SK-N-SH (cell line): ENCODE data around the gene BTLA. TPM values are rescaled to one million over a fixed set of nuclear protein-coding genes. Genes with fewer than 3 reads are reported as not detected.

Source experiments
- CTCF ChIA-PET: fragments of 300-600, 350-600 bp; formaldehyde crosslinking; extraction: SDS; loops from one replicate; lab custom pipeline; 2021; lab: Yijun Ruan, JAX
- POLR2A ChIA-PET: fragments of 350-600 bp; sonication (Branson Sonifier 250); formaldehyde crosslinking; extraction: SDS; loops from one replicate; lab custom pipeline; 2020; ENCODE audit warnings: antibody characterized with exemption, inconsistent platforms; lab: Yijun Ruan, JAX
- DNase-seq: peaks from one replicate; pipeline ENCODE4 v3.0.0; 2012
- H2AFZ ChIP-seq: fragments of 200-600 bp; sonication (generic); 2 replicates; pipeline ENCODE4 v1.8.1; 2016; ENCODE audit warnings: antibody characterized with exemption, mild to moderate bottlenecking, low read depth
- H3F3A ChIP-seq: fragments of 200-600 bp; sonication (generic); replicated peaks from 2 replicates; pipeline ENCODE3; 2016; ENCODE audit warnings: antibody characterized with exemption, mild to moderate bottlenecking; ENCODE audit not compliant: insufficient read depth
- H3K27ac ChIP-seq, 2 experiments: fragments of 200-500 bp in 1 of 2; fragments of 200-600 bp in 1 of 2; sonication (Bioruptor generic) in 1 of 2; sonication (generic), shearing (Covaris generic) in 1 of 2; 2 replicates each; pipeline versions ENCODE4 v1.5.1 to v1.6.1; 2014 to 2016; ENCODE audit warnings: low read depth in 2 of 2, inconsistent platforms in 1 of 2, low read length in 1 of 2, mild to moderate bottlenecking in 1 of 2, mixed read lengths in 1 of 2
- H3K27me3 ChIP-seq: fragments of 200-600 bp; sonication (generic), shearing (Covaris generic); 2 replicates; pipeline ENCODE4 v1.6.1; 2016; ENCODE audit warnings: mixed run types; ENCODE audit not compliant: insufficient read depth
- H3K36me3 ChIP-seq, 2 experiments: fragments of 200-500 bp in 1 of 2; fragments of 200-600 bp in 1 of 2; sonication (Bioruptor generic) in 1 of 2; sonication (generic) in 1 of 2; replicated peaks in 1 of 2; 2 replicates each; pipeline versions ENCODE3 to v1.5.1; 2014 to 2016; ENCODE audit warnings: low read length in 1 of 2, mild to moderate bottlenecking in 1 of 2; ENCODE audit not compliant: insufficient read depth in 2 of 2, control insufficient read depth in 1 of 2
- H3K4me1 ChIP-seq, 2 experiments: fragments of 200-500 bp in 1 of 2; fragments of 200-600 bp in 1 of 2; sonication (Bioruptor generic) in 1 of 2; sonication (generic), shearing (Covaris generic) in 1 of 2; 2 replicates each; pipeline versions ENCODE4 v1.5.1 to v1.6.1; 2014 to 2016; ENCODE audit warnings: low read depth in 1 of 2, low read length in 1 of 2, mixed run types in 1 of 2; ENCODE audit not compliant: insufficient read depth in 2 of 2, control insufficient read depth in 1 of 2
- H3K4me2 ChIP-seq: fragments of 200-600 bp; sonication (generic), shearing (Covaris generic); 2 replicates; pipeline ENCODE4 v1.6.1; 2017; ENCODE audit warnings: mixed run types
- H3K4me3 ChIP-seq, 2 experiments: fragments of 200-500 bp in 1 of 2; fragments of 200-600 bp in 1 of 2; sonication (Bioruptor generic) in 1 of 2; sonication (generic), shearing (Covaris generic) in 1 of 2; 2 replicates each; pipeline versions ENCODE4 v1.5.1 to v1.8.1; 2014 to 2016; ENCODE audit warnings: low read depth in 2 of 2, inconsistent platforms in 1 of 2, low read length in 1 of 2, mild to moderate bottlenecking in 1 of 2, mixed read lengths in 1 of 2, moderate library complexity in 1 of 2
- H3K79me2 ChIP-seq: fragments of 200-600 bp; sonication (generic); 2 replicates; pipeline ENCODE4 v1.8.1; 2017; ENCODE audit warnings: mild to moderate bottlenecking; ENCODE audit not compliant: insufficient read depth
- H3K9ac ChIP-seq: fragments of 200-600 bp; sonication (generic); 2 replicates; pipeline ENCODE4 v1.6.1; 2017; ENCODE audit warnings: mixed run types
- H3K9me2 ChIP-seq: fragments of 200-600 bp; sonication (generic); 2 replicates; pipeline ENCODE4 v1.6.1; 2017; ENCODE audit warnings: mixed run types
- H3K9me3 ChIP-seq: fragments of 200-600 bp; sonication (generic); 2 replicates; pipeline ENCODE4 v1.6.1; 2017; ENCODE audit warnings: mixed run types, mild to moderate bottlenecking, moderate library complexity
- H4K20me1 ChIP-seq: fragments of 200-600 bp; sonication (generic); 2 replicates; pipeline ENCODE4 v1.6.1; 2017; ENCODE audit warnings: mild to moderate bottlenecking, mixed run types; ENCODE audit not compliant: insufficient read depth
- CHD2 ChIP-seq: fragments of 150-350 bp; IDR thresholded peaks from 2 replicates; pipeline ENCODE4 v1.6.1; 2018; ENCODE audit warnings: low read length; ENCODE audit not compliant: partially characterized antibody
- EZH2phosphoT487 ChIP-seq: fragments of 200-600 bp; sonication (generic); IDR thresholded peaks from 2 replicates; pipeline ENCODE4 v1.6.1; 2017; ENCODE audit warnings: low read depth, mixed run types, mild to moderate bottlenecking, antibody characterized with exemption, moderate library complexity, borderline replicate concordance
- FOXJ3 ChIP-seq: sonication (generic); formaldehyde crosslinking; IDR thresholded peaks from 2 replicates; pipeline ENCODE4 v1.5.1; 2020; ENCODE audit warnings: mild to moderate bottlenecking, missing genetic modification reagents
- JUND ChIP-seq: IDR thresholded peaks from 2 replicates; pipeline ENCODE4 v1.4.0; 2012
- MAX ChIP-seq: IDR thresholded peaks from 2 replicates; pipeline ENCODE4 v1.4.0; 2012; ENCODE audit warnings: low read depth
- MEF2A ChIP-seq: IDR thresholded peaks from 2 replicates; pipeline ENCODE4 v1.4.0; 2012; ENCODE audit warnings: low read depth, borderline replicate concordance
- NFIC ChIP-seq: IDR thresholded peaks from 2 replicates; pipeline ENCODE4 v1.4.0; 2012; ENCODE audit warnings: borderline replicate concordance
- PBX3 ChIP-seq: IDR thresholded peaks from 2 replicates; pipeline ENCODE4; 2012
- RAD21 ChIP-seq: IDR thresholded peaks from 2 replicates; pipeline ENCODE4 v1.6.1; 2012; ENCODE audit warnings: mild to moderate bottlenecking, low read length
- RCOR1 ChIP-seq: fragments of 150-350 bp; IDR thresholded peaks from 2 replicates; pipeline ENCODE4 v1.6.1; 2017; ENCODE audit warnings: antibody characterized with exemption, low read length
- REST ChIP-seq: IDR thresholded peaks from 2 replicates; pipeline ENCODE4 v1.6.1; 2012; ENCODE audit warnings: mild to moderate bottlenecking, low read depth, low read length, moderate library complexity
- RXRA ChIP-seq: IDR thresholded peaks from 2 replicates; pipeline ENCODE4 v1.4.0; 2012; ENCODE audit warnings: low read depth, mild to moderate bottlenecking, borderline replicate concordance
- SIN3A ChIP-seq: IDR thresholded peaks from 2 replicates; pipeline ENCODE4 v1.6.1; 2012; ENCODE audit warnings: low read depth, mild to moderate bottlenecking, low read length, moderate library complexity, borderline replicate concordance
- TEAD4 ChIP-seq: IDR thresholded peaks from 2 replicates; pipeline ENCODE4 v1.4.0; 2012; ENCODE audit warnings: mild to moderate bottlenecking, borderline replicate concordance; ENCODE audit not compliant: insufficient read depth
- USF1 ChIP-seq: IDR thresholded peaks from 2 replicates; pipeline ENCODE4 v1.4.0; 2012; ENCODE audit warnings: low read depth, borderline replicate concordance
- WGBS: methylation state at CpG from one replicate; pipeline ENCODE4 v1.1.6; 2017; ENCODE audit warnings: low lambda C conversion rate; 5-methylcytosine and 5-hydroxymethylcytosine counted together
- polyA plus RNA-seq, 3 experiments: library from polyadenylated mRNA; depleted of rRNA; stranded (reverse); fragments of >200 nt; gene quantifications; 2 replicates each; pipeline ENCODE4 v1.2.3, GENCODE V29; 2012
- TF ChIP-seq, protein P1 (sequence below): fragments of 150-350 bp; IDR thresholded peaks from 2 replicates; pipeline ENCODE4 v1.6.1; 2016; ENCODE audit warnings: mild to moderate bottlenecking, low read depth, low read length
- TF ChIP-seq, protein P2 (sequence below): fragments of 150-350 bp; IDR thresholded peaks from 2 replicates; pipeline ENCODE4 v1.6.1; 2017; ENCODE audit warnings: antibody characterized with exemption, low read length, low read depth, borderline replicate concordance

The BTLA gene
- polyA plus RNA-seq, 1 of the 3 experiments (the other 2 are of a cell fraction), result not detected

GRCh38 chr3:112489674-112490479 lies 9.4 kb downstream of the BTLA start:
- 65% methylated on average over 4 of the region's 4 CpGs for WGBS
- ChIA-PET POLR2A (no interaction called here), CTCF (interaction anchor here (0.7 kb wide), 1 partner anchor 49 kb away, joined by 3 read pairs; no protein-coding TSS in a partner anchor)
- DNase-seq, result no peak
- TF ChIP-seq RXRA, result no peak
- no peak for TF ChIP-seq SIN3A
- TF ChIP-seq NFIC, result no peak
- TF ChIP-seq, protein P1, sequence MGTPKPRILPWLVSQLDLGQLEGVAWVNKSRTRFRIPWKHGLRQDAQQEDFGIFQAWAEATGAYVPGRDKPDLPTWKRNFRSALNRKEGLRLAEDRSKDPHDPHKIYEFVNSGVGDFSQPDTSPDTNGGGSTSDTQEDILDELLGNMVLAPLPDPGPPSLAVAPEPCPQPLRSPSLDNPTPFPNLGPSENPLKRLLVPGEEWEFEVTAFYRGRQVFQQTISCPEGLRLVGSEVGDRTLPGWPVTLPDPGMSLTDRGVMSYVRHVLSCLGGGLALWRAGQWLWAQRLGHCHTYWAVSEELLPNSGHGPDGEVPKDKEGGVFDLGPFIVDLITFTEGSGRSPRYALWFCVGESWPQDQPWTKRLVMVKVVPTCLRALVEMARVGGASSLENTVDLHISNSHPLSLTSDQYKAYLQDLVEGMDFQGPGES, result no peak
- H3K9me2 ChIP-seq, result no peaks in the 10 kb centered on the region
- no peaks in the 10 kb centered on the region for H3K79me2 ChIP-seq
- no peaks in the 10 kb centered on the region for H4K20me1 ChIP-seq
- H2AFZ ChIP-seq, result no peak overlapping the region
- no peaks in the 10 kb centered on the region for H3K36me3 ChIP-seq
- no peaks in the 10 kb centered on the region for H3K4me1 ChIP-seq
- no peaks in the 10 kb centered on the region for H3K27me3 ChIP-seq
- no peak overlapping the region for H3K27ac ChIP-seq
- H3K9me3 ChIP-seq, result no peaks in the 10 kb centered on the region
- H3K9ac ChIP-seq, result no peak overlapping the region
- H3K4me2 ChIP-seq, result no peak overlapping the region
- H3F3A ChIP-seq, result no peaks in the 10 kb centered on the region
- H3K4me3 ChIP-seq, result no peak overlapping the region

DNA sequence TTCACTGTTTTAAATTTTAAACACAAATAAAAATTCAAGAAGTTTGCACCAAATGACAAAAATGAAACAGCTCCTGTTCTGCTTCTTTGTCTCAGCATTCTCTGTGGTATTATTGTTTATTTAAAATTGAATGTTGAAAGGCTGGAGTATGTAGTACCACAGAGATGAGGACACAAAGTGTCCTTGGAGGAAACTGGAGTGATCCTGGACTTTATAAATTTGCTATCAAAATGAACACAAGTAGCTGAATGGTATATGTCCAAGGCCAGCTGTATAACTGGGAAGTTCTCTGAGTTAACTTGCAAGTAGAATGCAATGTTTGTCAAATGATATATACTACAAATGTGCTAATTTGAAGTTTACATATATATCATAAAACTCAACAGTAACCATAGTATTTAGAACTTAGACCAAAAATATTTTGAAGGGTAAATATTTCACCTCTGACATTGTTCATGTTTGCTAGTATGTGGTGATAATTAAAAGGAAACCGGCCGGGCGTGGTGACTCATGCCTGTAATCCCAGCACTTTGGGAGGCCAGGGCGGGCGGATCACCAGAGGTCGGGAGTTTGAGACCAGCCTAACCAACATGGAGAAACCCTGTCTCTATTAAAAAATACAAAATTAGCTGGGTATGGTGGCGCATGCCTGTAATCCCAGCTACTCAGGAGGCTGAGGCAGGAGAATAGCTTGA lies 12.3 kb downstream of the BTLA start:
- ChIA-PET CTCF (no interaction called here), POLR2A (no interaction called here)
- Histone ChIP-seq H3K27me3 (no peaks in the 10 kb centered on the region), H3K4me1 (no peaks in the 10 kb centered on the region), H4K20me1 (no peaks in the 10 kb centered on the region), H2AFZ (no peak overlapping the region), H3K9ac (no peak overlapping the region), H3F3A (no peaks in the 10 kb centered on the region), H3K4me2 (no peak overlapping the region), H3K9me2 (no peaks in the 10 kb centered on the region), H3K9me3 (no peaks in the 10 kb centered on the region), H3K27ac (no peak overlapping the region), H3K79me2 (no peaks in the 10 kb centered on the region), H3K36me3 (no peaks in the 10 kb centered on the region), H3K4me3 (no peak overlapping the region)
- WGBS, result 77% methylated on average over 7 of the region's 7 CpGs
- DNase-seq, result no peak
- TF ChIP-seq SIN3A, result no peak
- no peak for TF ChIP-seq EZH2phosphoT487
- TF ChIP-seq PBX3, result no peak
- no peak for TF ChIP-seq RAD21
- no peak for TF ChIP-seq REST
- TF ChIP-seq MAX, result no peak
- no peak for TF ChIP-seq RCOR1
- TF ChIP-seq, protein P2, sequence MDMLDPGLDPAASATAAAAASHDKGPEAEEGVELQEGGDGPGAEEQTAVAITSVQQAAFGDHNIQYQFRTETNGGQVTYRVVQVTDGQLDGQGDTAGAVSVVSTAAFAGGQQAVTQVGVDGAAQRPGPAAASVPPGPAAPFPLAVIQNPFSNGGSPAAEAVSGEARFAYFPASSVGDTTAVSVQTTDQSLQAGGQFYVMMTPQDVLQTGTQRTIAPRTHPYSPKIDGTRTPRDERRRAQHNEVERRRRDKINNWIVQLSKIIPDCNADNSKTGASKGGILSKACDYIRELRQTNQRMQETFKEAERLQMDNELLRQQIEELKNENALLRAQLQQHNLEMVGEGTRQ, result no peak
- no peak for TF ChIP-seq CHD2
- TF ChIP-seq RXRA, result no peak
- no peak for TF ChIP-seq USF1
- TF ChIP-seq TEAD4, result no peak
- no peak for TF ChIP-seq MEF2A
- TF ChIP-seq FOXJ3 (CRISPR knock-in tag), result no peak
- no peak for TF ChIP-seq JUND
